Glomerular endothelial cell (primary cell): ENCODE measurements around the gene TRIM25. TPM values are rescaled to one million over a fixed set of nuclear protein-coding genes. Genes with fewer than 3 reads are reported as not detected.

Experiments
- DNase-seq: peaks from one replicate; pipeline ENCODE4 v3.0.0-alpha.2; 2011; ENCODE audit warnings: low read depth, low spot score; ENCODE audit errors: extremely low read depth
- total RNA-seq: library from RNA; depleted of rRNA; stranded (reverse); fragments of >200 nt; gene quantifications from 2 replicates; pipeline ENCODE4 v1.2.3, GENCODE V29; 2015

TRIM25 gene
- total RNA-seq, 1 donor from 2014 or later = 60.1 TPM

GRCh38 chr17:56896968-56897359, 16.9 kb downstream of the TRIM25 start:
- no peak for DNase-seq

- no peak for DNase-seq
Measured at GRCh38 chr17:56896217-56896967, 17.5 kb downstream of the TRIM25 start.

GRCh38 chr17:56894859-56895455, 18.9 kb downstream of the TRIM25 start:
- no peak for DNase-seq

GRCh38 chr17:56893503-56893902, 20.3 kb downstream of the TRIM25 start:
- DNase-seq = no peak

GRCh38 chr17:56892333-56892732, 21.5 kb downstream of the TRIM25 start:
- DNase-seq = no peak

- no peak for DNase-seq
Measured at GRCh38 chr17:56891751-56892150, 22.1 kb downstream of the TRIM25 start.

- DNase-seq = no peak
Measured at GRCh38 chr17:56890906-56891674, 22.8 kb downstream of the TRIM25 start.

- DNase-seq = no peak
Measured at GRCh38 chr17:56890390-56890789, 23.5 kb downstream of the TRIM25 start.

- DNase-seq = no peak
Measured at GRCh38 chr17:56887552-56888467, 26.0 kb downstream of the TRIM25 start.

GRCh38 chr17:56887105-56887504, 26.7 kb downstream of the TRIM25 start:
- DNase-seq = no peak

GRCh38 chr17:56886288-56886731, 27.5 kb downstream of the TRIM25 start:
- DNase-seq = no peak

- DNase-seq = no peak
Measured at GRCh38 chr17:56885312-56885657, 28.6 kb downstream of the TRIM25 start.

GRCh38 chr17:56884483-56885311, 29.2 kb downstream of the TRIM25 start:
- DNase-seq = no peak

GRCh38 chr17:56883616-56884015, 30.2 kb downstream of the TRIM25 start:
- DNase-seq = no peak

- DNase-seq = no peak
Measured at GRCh38 chr17:56881685-56882295, 32.1 kb downstream of the TRIM25 start.

- no peak for DNase-seq
Measured at GRCh38 chr17:56880571-56880970, 33.3 kb downstream of the TRIM25 start.

GRCh38 chr17:56880133-56880532, 33.7 kb downstream of the TRIM25 start:
- no peak for DNase-seq

GRCh38 chr17:56879280-56879679, 34.6 kb downstream of the TRIM25 start:
- no peak for DNase-seq

- DNase-seq = peak; percentile 33
Measured at GRCh38 chr17:56876766-56877179, 37.1 kb downstream of the TRIM25 start.
